Thyroid gland (tissue), 4 donors: ENCODE results near the gene PCNT. TPM values are rescaled to one million over a fixed set of nuclear protein-coding genes. Genes with fewer than 3 reads are reported as not detected.

Experiments
- DNase-seq, 2 donors: peaks; one replicate each; pipeline ENCODE4 v3.0.0-alpha.2; 2019
- H3K27ac ChIP-seq, 3 donors: fragments of 200-600 bp; sonication (generic); 1 replicate in 2 of 3; 2 replicates in 1 of 3; pipeline ENCODE4 v1.5.1; 2016 to 2019; ENCODE audit warnings: mild to moderate bottlenecking in 1 of 3, moderate library complexity in 1 of 3
- H3K27me3 ChIP-seq: fragments of 200-600 bp; sonication (generic); one replicate; pipeline ENCODE4 v1.5.1; 2019
- H3K36me3 ChIP-seq, 2 donors: fragments of 200-600 bp; sonication (generic); one replicate each; pipeline ENCODE4 v1.5.1; 2016 to 2019
- H3K4me1 ChIP-seq, 2 donors: fragments of 200-600 bp; sonication (generic); one replicate each; pipeline ENCODE4 v1.5.1; 2017 to 2019
- H3K4me3 ChIP-seq, 3 donors: fragments of 200-600 bp; sonication (generic); replicated peaks in 1 of 3; 1 replicate in 2 of 3; 2 replicates in 1 of 3; pipeline ENCODE4 v1.5.1; 2016; ENCODE audit warnings: mild to moderate bottlenecking in 1 of 3
- H3K9me3 ChIP-seq: fragments of 200-600 bp; sonication (generic); one replicate; pipeline ENCODE4 v1.5.1; 2017
- POLR2A ChIP-seq, 2 donors: fragments of 450-650 bp; IDR thresholded peaks; one replicate each; pipeline ENCODE4 v1.6.1; 2017; ENCODE audit warnings: antibody characterized with exemption in 2 of 2, mild to moderate bottlenecking in 2 of 2, moderate library complexity in 1 of 2
- WGBS, 2 donors: methylation state at CpG; one replicate each; pipeline ENCODE4 v1.1.5; 2017; 5-methylcytosine and 5-hydroxymethylcytosine counted together
- intact Hi-C: fragments of 100-400 bp; cut with DNase I; formaldehyde crosslinking; loops from one replicate; pipeline ENCODE4 v1.15.1; 2023
- total RNA-seq, 4 donors: library from RNA; depleted of rRNA; stranded (reverse); fragments of >200 nt; gene quantifications; one replicate each; pipeline ENCODE4 v1.2.3, GENCODE V29; 2016
- TF ChIP-seq, protein P1 (sequence below), 6 experiments: fragments of 200-600 bp in 3 of 6; fragments of 450-650 bp in 3 of 6; sonication (generic) in 3 of 6; IDR thresholded peaks; one replicate each; pipeline ENCODE4 v1.5.1; 2016 to 2019; ENCODE audit warnings: antibody characterized with exemption in 6 of 6, mild to moderate bottlenecking in 2 of 6, inconsistent platforms in 1 of 6, moderate library complexity in 1 of 6

Gene PCNT
- total RNA-seq, 4 donors from 2014 or later = 23.9 to 36.6 (median 33.2) TPM

DNA sequence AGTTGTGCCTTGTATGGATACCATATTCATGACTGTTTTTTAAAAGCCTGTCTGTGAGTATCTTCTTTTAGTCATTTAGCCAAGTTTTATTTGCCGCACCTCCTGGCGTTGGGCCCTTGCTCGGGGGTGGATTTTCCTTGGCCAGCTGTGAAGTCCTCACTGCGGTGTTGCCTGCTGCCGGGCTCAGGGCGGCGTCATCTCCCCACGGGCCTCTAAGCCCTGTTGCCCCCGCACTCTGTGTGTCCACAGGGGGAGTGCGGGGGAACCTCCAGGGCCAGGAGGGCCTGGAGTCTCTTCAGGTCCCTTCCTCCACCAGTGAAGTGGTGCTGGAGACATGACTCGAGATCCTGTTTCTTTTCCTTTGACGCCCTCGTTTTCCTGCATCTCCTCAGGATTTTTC lies 69.0 kb downstream of the PCNT start:
- 80 to 82% methylated on average over 13 of the region's 13 CpGs for WGBS, 2 donors
- Histone ChIP-seq H3K36me3 (peaks cover 15 to 20% of the 10 kb centered on the region in 2 donors), H3K27me3 (no peaks in the 10 kb centered on the region), H3K9me3 (no peaks in the 10 kb centered on the region), H3K4me3 (no peak overlapping the region), H3K27ac (no peak overlapping the region), H3K4me1 (no peaks in the 10 kb centered on the region)
- no peak for DNase-seq
- no peak for TF ChIP-seq POLR2A (IDR thresholded peaks at IDR 0.05)
- TF ChIP-seq, protein P1, sequence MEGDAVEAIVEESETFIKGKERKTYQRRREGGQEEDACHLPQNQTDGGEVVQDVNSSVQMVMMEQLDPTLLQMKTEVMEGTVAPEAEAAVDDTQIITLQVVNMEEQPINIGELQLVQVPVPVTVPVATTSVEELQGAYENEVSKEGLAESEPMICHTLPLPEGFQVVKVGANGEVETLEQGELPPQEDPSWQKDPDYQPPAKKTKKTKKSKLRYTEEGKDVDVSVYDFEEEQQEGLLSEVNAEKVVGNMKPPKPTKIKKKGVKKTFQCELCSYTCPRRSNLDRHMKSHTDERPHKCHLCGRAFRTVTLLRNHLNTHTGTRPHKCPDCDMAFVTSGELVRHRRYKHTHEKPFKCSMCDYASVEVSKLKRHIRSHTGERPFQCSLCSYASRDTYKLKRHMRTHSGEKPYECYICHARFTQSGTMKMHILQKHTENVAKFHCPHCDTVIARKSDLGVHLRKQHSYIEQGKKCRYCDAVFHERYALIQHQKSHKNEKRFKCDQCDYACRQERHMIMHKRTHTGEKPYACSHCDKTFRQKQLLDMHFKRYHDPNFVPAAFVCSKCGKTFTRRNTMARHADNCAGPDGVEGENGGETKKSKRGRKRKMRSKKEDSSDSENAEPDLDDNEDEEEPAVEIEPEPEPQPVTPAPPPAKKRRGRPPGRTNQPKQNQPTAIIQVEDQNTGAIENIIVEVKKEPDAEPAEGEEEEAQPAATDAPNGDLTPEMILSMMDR (IDR thresholded peaks at IDR 0.05) = no peak
- intact Hi-C loops = no loop called here

DNA sequence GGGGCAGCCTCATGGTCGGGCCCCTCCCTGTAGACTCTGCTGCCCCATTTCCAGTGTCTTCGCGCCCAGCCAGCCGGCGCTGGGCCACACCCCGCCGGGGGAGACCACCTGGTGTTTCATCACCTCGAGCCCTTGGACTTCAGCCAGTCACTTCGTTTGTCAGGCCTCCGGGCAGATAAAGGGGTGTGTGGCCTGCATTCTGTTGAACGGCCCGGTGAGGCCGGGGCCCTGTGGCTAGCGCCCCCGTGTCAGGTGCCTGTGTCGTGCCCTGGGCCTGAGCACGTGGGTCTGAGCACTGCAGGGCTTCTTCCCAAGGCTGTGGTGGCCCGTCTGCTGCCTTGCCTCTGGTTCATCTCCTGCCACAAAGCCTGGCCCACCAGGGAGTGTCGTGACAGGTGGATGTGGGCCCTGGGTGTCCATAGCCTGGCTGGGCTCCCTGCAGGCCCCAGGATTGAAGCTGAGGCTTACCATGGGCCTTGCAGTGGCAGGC lies 69.5 kb downstream of the PCNT start:
- no peak for TF ChIP-seq POLR2A (IDR thresholded peaks at IDR 0.05)
- TF ChIP-seq, protein P1 (IDR thresholded peaks at IDR 0.05) = no peak
- H3K9me3 ChIP-seq = no peaks in the 10 kb centered on the region
- H3K4me1 ChIP-seq = no peaks in the 10 kb centered on the region
- H3K27ac ChIP-seq = no peak overlapping the region
- DNase-seq = no peak
- H3K4me3 ChIP-seq = no peak overlapping the region
- no peaks in the 10 kb centered on the region for H3K27me3 ChIP-seq
- intact Hi-C loops = no loop called here
- WGBS, 2 donors = 90 to 94% methylated on average over 5 to 9 of the region's 19 CpGs
- peaks cover 18 to 25% of the 10 kb centered on the region in 2 donors for H3K36me3 ChIP-seq

DNA sequence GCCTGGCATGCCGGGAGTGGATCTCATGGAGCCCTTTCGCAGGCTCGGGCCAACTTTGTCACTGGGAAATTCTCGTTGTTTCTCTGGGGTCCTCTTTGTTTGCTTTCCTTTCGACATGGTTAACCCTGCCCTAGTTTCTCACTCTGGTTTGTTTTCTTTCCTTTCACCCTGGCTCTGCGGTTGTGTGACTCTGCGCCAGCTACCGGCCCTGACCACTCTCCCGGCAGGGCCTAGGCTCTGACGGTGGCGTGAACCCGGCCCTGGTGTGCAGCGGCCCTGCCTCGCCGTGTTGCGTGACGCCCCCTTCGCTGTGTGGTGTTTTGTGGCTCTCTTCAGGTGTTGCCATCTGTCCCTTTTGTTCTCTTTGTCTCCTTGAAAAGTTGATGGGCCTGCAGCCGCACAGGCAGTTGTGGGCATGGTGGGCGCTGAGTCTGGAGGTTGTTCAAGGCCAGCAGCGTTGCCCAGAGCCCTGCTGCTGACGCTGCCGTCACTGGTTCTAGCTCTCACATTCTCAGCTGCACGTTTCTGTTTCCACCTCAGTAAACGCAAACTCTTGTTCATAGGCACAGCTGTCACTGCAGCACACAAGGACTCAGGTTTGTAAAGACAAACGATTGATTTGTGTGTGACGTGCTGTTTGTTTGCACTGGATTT lies 70.1 kb downstream of the PCNT start:
- no peak overlapping the region for H3K27ac ChIP-seq
- 83 to 86% methylated on average over 27 of the region's 27 CpGs for WGBS, 2 donors
- no peaks in the 10 kb centered on the region for H3K4me1 ChIP-seq
- no peak overlapping the region for H3K4me3 ChIP-seq
- DNase-seq = no peak
- H3K27me3 ChIP-seq = no peaks in the 10 kb centered on the region
- TF ChIP-seq, protein P1 (IDR thresholded peaks at IDR 0.05) = no peak
- TF ChIP-seq POLR2A (IDR thresholded peaks at IDR 0.05) = no peak
- no peaks in the 10 kb centered on the region for H3K9me3 ChIP-seq
- H3K36me3 ChIP-seq = peaks cover 19 to 22% of the 10 kb centered on the region in 2 donors
- intact Hi-C loops = no loop called here

DNA sequence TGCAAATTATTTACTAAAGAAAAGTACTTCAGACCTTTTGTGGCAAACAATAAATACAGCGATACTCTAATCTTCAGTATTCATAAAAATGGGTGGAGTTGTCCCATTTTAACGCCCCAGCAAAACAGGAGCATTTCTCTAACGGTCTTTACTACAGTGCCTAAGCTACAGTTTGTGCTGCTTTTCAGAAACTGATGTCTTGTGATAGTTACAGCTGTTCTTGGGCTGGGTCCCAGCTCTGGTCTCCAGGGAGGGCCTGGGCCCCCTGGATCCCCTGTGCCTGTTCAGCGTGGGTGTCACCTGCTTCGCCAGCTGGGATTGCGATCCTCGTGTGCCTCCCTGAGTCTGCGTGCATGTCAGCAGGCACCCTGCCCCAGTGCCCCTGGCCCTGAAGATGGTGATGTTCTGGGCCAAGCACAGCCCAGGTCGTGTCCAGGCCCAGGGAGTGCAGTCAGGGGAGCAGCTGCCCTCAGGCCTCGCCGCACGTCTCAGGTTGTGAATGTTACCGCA lies 70.7 kb downstream of the PCNT start:
- WGBS, 2 donors = 93 to 96% methylated on average over 10 to 13 of the region's 13 CpGs
- Histone ChIP-seq H3K36me3 (peaks cover 14 to 17% of the 10 kb centered on the region in 2 donors), H3K4me1 (no peaks in the 10 kb centered on the region), H3K27me3 (no peaks in the 10 kb centered on the region), H3K4me3 (no peak overlapping the region), H3K9me3 (no peaks in the 10 kb centered on the region), H3K27ac (no peak overlapping the region)
- TF ChIP-seq, protein P1 (IDR thresholded peaks at IDR 0.05) = no peak
- TF ChIP-seq POLR2A (IDR thresholded peaks at IDR 0.05) = no peak
- intact Hi-C loops = no loop called here
- no peak for DNase-seq

DNA sequence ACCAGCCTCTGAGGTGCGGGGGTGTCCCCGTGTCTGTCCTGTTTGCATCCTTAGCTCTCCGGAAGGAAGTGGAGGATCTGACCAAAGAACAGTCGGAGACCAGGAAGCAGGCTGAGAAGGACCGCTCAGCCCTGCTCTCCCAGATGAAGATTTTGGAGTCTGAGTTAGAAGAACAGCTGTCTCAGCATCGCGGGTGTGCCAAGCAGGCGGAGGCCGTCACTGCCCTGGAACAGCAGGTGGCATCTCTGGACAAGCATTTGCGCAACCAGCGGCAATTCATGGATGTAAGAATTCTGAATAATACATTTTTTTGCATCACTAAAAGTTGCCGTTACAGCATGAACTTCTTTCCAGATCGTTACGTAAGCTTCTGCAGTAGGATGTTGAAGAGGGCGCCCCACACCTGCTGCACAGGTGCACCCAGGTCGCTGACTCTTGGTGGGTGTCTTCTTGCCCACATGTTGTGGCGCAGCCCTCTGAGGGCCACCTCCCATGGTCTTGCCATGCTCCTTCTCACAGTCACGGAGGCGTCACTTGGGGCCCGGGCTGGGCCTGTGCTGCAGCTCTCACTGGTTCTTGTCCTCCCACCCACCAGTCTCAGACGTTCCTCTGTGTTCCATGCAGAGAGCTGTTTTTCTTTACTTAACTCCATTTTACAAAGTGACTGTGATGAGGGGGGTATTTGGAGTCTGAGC lies 73.4 kb downstream of the PCNT start:
- intact Hi-C loops = no loop called here

More for the DNA sequence above, 73.4 kb downstream of the PCNT start:
- WGBS, 2 donors = 95% methylated on average over 21 of the region's 21 CpGs
- no peaks in the 10 kb centered on the region for H3K9me3 ChIP-seq
- DNase-seq = no peak
- H3K4me3 ChIP-seq = no peak overlapping the region
- no peak overlapping the region for H3K27ac ChIP-seq
- no peaks in the 10 kb centered on the region for H3K27me3 ChIP-seq
- H3K36me3 ChIP-seq = peaks cover 16 to 29% of the 10 kb centered on the region in 2 donors
- TF ChIP-seq POLR2A (IDR thresholded peaks at IDR 0.05) = no peak
- TF ChIP-seq, protein P1 (IDR thresholded peaks at IDR 0.05) = no peak
- no peaks in the 10 kb centered on the region for H3K4me1 ChIP-seq
